ENCODE results near the gene RFNG. TPM values are rescaled to one million over a fixed set of nuclear protein-coding genes. Genes with fewer than 3 reads are reported as not detected.

RFNG gene
- total and polyA plus RNA-seq, 4 donors: 29.1 to 38.2 (median 36.1) TPM

GRCh38 chr17:82008941-82009405, 42.6 kb downstream of the RFNG start:
- Histone ChIP-seq H3K27me3 (ENCODE audit: control insufficient read depth in 3 of 3, insufficient read depth in 3 of 3, low read length in 2 of 3) (no peaks in the 10 kb centered on the region), H3K9ac (ENCODE audit: insufficient read depth in 1 of 2, low read length in 2 of 2) (no peak overlapping the region), H3K4me3 (no peak overlapping the region), H3K27ac (ENCODE audit: low read depth in 1 of 2, low read length in 1 of 2) (no peak overlapping the region), H3K36me3 (ENCODE audit: control insufficient read depth in 4 of 4, insufficient read depth in 4 of 4, low read length in 4 of 4) (peaks cover 0 to 23% (median 0%) of the 10 kb centered on the region in 4 donors), H3K9me3 (ENCODE audit: control insufficient read depth in 4 of 4, insufficient read depth in 3 of 4, low read length in 3 of 4) (no peaks in the 10 kb centered on the region), H3K4me1 (ENCODE audit: control insufficient read depth in 5 of 5, insufficient read depth in 5 of 5, low read length in 5 of 5) (peaks cover 0 to 35% (median 3%) of the 10 kb centered on the region in 5 donors)
- DNase-seq: no peak
- no peak for ATAC-seq (ENCODE audit: insufficient read depth, low FRiP score)
- WGBS, 2 donors: 85 to 91% methylated on average over 23 to 28 of the region's 28 CpGs
- TF ChIP-seq CTCF (IDR thresholded peaks at IDR 0.05; ENCODE audit: control extremely low read depth, extremely low read depth): no peak

- H3K9me3 ChIP-seq (ENCODE audit: control insufficient read depth in 4 of 4, insufficient read depth in 3 of 4, low read length in 3 of 4): no peaks in the 10 kb centered on the region
- peaks cover under 1 to 32% (median 3%) of the 10 kb centered on the region in 5 donors for H3K4me1 ChIP-seq (ENCODE audit: control insufficient read depth in 5 of 5, insufficient read depth in 5 of 5, low read length in 5 of 5)
- DNase-seq: no peak
- H3K27ac ChIP-seq (ENCODE audit: low read depth in 1 of 2, low read length in 1 of 2): no peak overlapping the region
- H3K4me3 ChIP-seq: no peak overlapping the region
- WGBS, 2 donors: 93 to 95% methylated on average over 26 of the region's 26 CpGs
- no peaks in the 10 kb centered on the region for H3K27me3 ChIP-seq (ENCODE audit: control insufficient read depth in 3 of 3, insufficient read depth in 3 of 3, low read length in 2 of 3)
- H3K9ac ChIP-seq (ENCODE audit: insufficient read depth in 1 of 2, low read length in 2 of 2): no peak overlapping the region
- no peak for ATAC-seq (ENCODE audit: insufficient read depth, low FRiP score)
- TF ChIP-seq CTCF (IDR thresholded peaks at IDR 0.05; ENCODE audit: control extremely low read depth, extremely low read depth): no peak
- peaks cover 0 to 21% (median 0%) of the 10 kb centered on the region in 4 donors for H3K36me3 ChIP-seq (ENCODE audit: control insufficient read depth in 4 of 4, insufficient read depth in 4 of 4, low read length in 4 of 4)
Observed at GRCh38 chr17:82008258-82008940, 43.2 kb downstream of the RFNG start.

GRCh38 chr17:82007495-82008257, 43.9 kb downstream of the RFNG start:
- H3K27me3 ChIP-seq (ENCODE audit: control insufficient read depth in 3 of 3, insufficient read depth in 3 of 3, low read length in 2 of 3): no peaks in the 10 kb centered on the region
- 92 to 93% methylated on average over 29 to 30 of the region's 30 CpGs for WGBS, 2 donors

More at GRCh38 chr17:82007495-82008257, 43.9 kb downstream of the RFNG start:
- TF ChIP-seq CTCF (IDR thresholded peaks at IDR 0.05; ENCODE audit: control extremely low read depth, extremely low read depth): no peak
- Histone ChIP-seq H3K36me3 (ENCODE audit: control insufficient read depth in 4 of 4, insufficient read depth in 4 of 4, low read length in 4 of 4) (peaks cover 0 to 20% (median 0%) of the 10 kb centered on the region in 4 donors), H3K27ac (ENCODE audit: low read depth in 1 of 2, low read length in 1 of 2) (no peak overlapping the region), H3K4me3 (no peak overlapping the region), H3K4me1 (ENCODE audit: control insufficient read depth in 5 of 5, insufficient read depth in 5 of 5, low read length in 5 of 5) (peaks cover 3 to 27% (median 8%) of the 10 kb centered on the region in 5 donors), H3K9me3 (ENCODE audit: control insufficient read depth in 4 of 4, insufficient read depth in 3 of 4, low read length in 3 of 4) (no peaks in the 10 kb centered on the region), H3K9ac (ENCODE audit: insufficient read depth in 1 of 2, low read length in 2 of 2) (no peak overlapping the region)
- no peak for DNase-seq
- ATAC-seq (ENCODE audit: insufficient read depth, low FRiP score): no peak

Measured in lung (tissue), 12 donors.